SK-N-SH (cell line): ENCODE data around the gene FOXP2. TPM values are rescaled to one million over a fixed set of nuclear protein-coding genes. Genes with fewer than 3 reads are reported as not detected.
"Not testable (repeated sequence)": the region's sequence is repeated elsewhere in the genome, so short reads cannot be mapped to it uniquely, and the experiment has no call there.

Experiments used
- CTCF ChIA-PET: fragments of 300-600, 350-600 bp; formaldehyde crosslinking; extraction: SDS; loops from one replicate; lab custom pipeline; 2021; lab: Yijun Ruan, JAX
- POLR2A ChIA-PET: fragments of 350-600 bp; sonication (Branson Sonifier 250); formaldehyde crosslinking; extraction: SDS; loops from one replicate; lab custom pipeline; 2020; ENCODE audit warnings: antibody characterized with exemption, inconsistent platforms; lab: Yijun Ruan, JAX
- DNase-seq: peaks from one replicate; pipeline ENCODE4 v3.0.0; 2012
- H2AFZ ChIP-seq: fragments of 200-600 bp; sonication (generic); 2 replicates; pipeline ENCODE4 v1.8.1; 2016; ENCODE audit warnings: antibody characterized with exemption, mild to moderate bottlenecking, low read depth
- H3F3A ChIP-seq: fragments of 200-600 bp; sonication (generic); replicated peaks from 2 replicates; pipeline ENCODE3; 2016; ENCODE audit warnings: antibody characterized with exemption, mild to moderate bottlenecking; ENCODE audit not compliant: insufficient read depth
- H3K27ac ChIP-seq, 2 experiments: fragments of 200-500 bp in 1 of 2; fragments of 200-600 bp in 1 of 2; sonication (Bioruptor generic) in 1 of 2; sonication (generic), shearing (Covaris generic) in 1 of 2; 2 replicates each; pipeline versions ENCODE4 v1.5.1 to v1.6.1; 2014 to 2016; ENCODE audit warnings: low read depth in 2 of 2, inconsistent platforms in 1 of 2, low read length in 1 of 2, mild to moderate bottlenecking in 1 of 2, mixed read lengths in 1 of 2
- H3K27me3 ChIP-seq: fragments of 200-600 bp; sonication (generic), shearing (Covaris generic); 2 replicates; pipeline ENCODE4 v1.6.1; 2016; ENCODE audit warnings: mixed run types; ENCODE audit not compliant: insufficient read depth
- H3K36me3 ChIP-seq, 2 experiments: fragments of 200-500 bp in 1 of 2; fragments of 200-600 bp in 1 of 2; sonication (Bioruptor generic) in 1 of 2; sonication (generic) in 1 of 2; replicated peaks in 1 of 2; 2 replicates each; pipeline versions ENCODE3 to v1.5.1; 2014 to 2016; ENCODE audit warnings: low read length in 1 of 2, mild to moderate bottlenecking in 1 of 2; ENCODE audit not compliant: insufficient read depth in 2 of 2, control insufficient read depth in 1 of 2
- H3K4me1 ChIP-seq, 2 experiments: fragments of 200-500 bp in 1 of 2; fragments of 200-600 bp in 1 of 2; sonication (Bioruptor generic) in 1 of 2; sonication (generic), shearing (Covaris generic) in 1 of 2; 2 replicates each; pipeline versions ENCODE4 v1.5.1 to v1.6.1; 2014 to 2016; ENCODE audit warnings: low read depth in 1 of 2, low read length in 1 of 2, mixed run types in 1 of 2; ENCODE audit not compliant: insufficient read depth in 2 of 2, control insufficient read depth in 1 of 2
- H3K4me2 ChIP-seq: fragments of 200-600 bp; sonication (generic), shearing (Covaris generic); 2 replicates; pipeline ENCODE4 v1.6.1; 2017; ENCODE audit warnings: mixed run types
- H3K4me3 ChIP-seq, 2 experiments: fragments of 200-500 bp in 1 of 2; fragments of 200-600 bp in 1 of 2; sonication (Bioruptor generic) in 1 of 2; sonication (generic), shearing (Covaris generic) in 1 of 2; 2 replicates each; pipeline versions ENCODE4 v1.5.1 to v1.8.1; 2014 to 2016; ENCODE audit warnings: low read depth in 2 of 2, inconsistent platforms in 1 of 2, low read length in 1 of 2, mild to moderate bottlenecking in 1 of 2, mixed read lengths in 1 of 2, moderate library complexity in 1 of 2
- H3K79me2 ChIP-seq: fragments of 200-600 bp; sonication (generic); 2 replicates; pipeline ENCODE4 v1.8.1; 2017; ENCODE audit warnings: mild to moderate bottlenecking; ENCODE audit not compliant: insufficient read depth
- H3K9ac ChIP-seq: fragments of 200-600 bp; sonication (generic); 2 replicates; pipeline ENCODE4 v1.6.1; 2017; ENCODE audit warnings: mixed run types
- H3K9me2 ChIP-seq: fragments of 200-600 bp; sonication (generic); 2 replicates; pipeline ENCODE4 v1.6.1; 2017; ENCODE audit warnings: mixed run types
- H3K9me3 ChIP-seq: fragments of 200-600 bp; sonication (generic); 2 replicates; pipeline ENCODE4 v1.6.1; 2017; ENCODE audit warnings: mixed run types, mild to moderate bottlenecking, moderate library complexity
- H4K20me1 ChIP-seq: fragments of 200-600 bp; sonication (generic); 2 replicates; pipeline ENCODE4 v1.6.1; 2017; ENCODE audit warnings: mild to moderate bottlenecking, mixed run types; ENCODE audit not compliant: insufficient read depth
- CHD2 ChIP-seq: fragments of 150-350 bp; IDR thresholded peaks from 2 replicates; pipeline ENCODE4 v1.6.1; 2018; ENCODE audit warnings: low read length; ENCODE audit not compliant: partially characterized antibody
- CTCF ChIP-seq: fragments of 200-600 bp; sonication (generic); IDR thresholded peaks from 2 replicates; pipeline ENCODE4 v1.6.1; 2017; ENCODE audit warnings: antibody characterized with exemption, mild to moderate bottlenecking, moderate library complexity
- ELF1 ChIP-seq: IDR thresholded peaks from 2 replicates; pipeline ENCODE4 v1.4.0; 2012
- EZH2phosphoT487 ChIP-seq: fragments of 200-600 bp; sonication (generic); IDR thresholded peaks from 2 replicates; pipeline ENCODE4 v1.6.1; 2017; ENCODE audit warnings: low read depth, mixed run types, mild to moderate bottlenecking, antibody characterized with exemption, moderate library complexity, borderline replicate concordance
- FOSL2 ChIP-seq: IDR thresholded peaks from 2 replicates; pipeline ENCODE4 v1.4.0; 2012; ENCODE audit warnings: low read depth, mild to moderate bottlenecking, moderate library complexity, borderline replicate concordance
- GABPA ChIP-seq: IDR thresholded peaks from 2 replicates; pipeline ENCODE4 v1.4.0; 2012; ENCODE audit warnings: low read depth, mild to moderate bottlenecking
- IRF3 ChIP-seq: fragments of 150-350 bp; IDR thresholded peaks from 2 replicates; pipeline ENCODE4 v1.6.1; 2016; ENCODE audit warnings: mild to moderate bottlenecking, low read depth, low read length
- MAX ChIP-seq: IDR thresholded peaks from 2 replicates; pipeline ENCODE4 v1.4.0; 2012; ENCODE audit warnings: low read depth
- MEF2A ChIP-seq: IDR thresholded peaks from 2 replicates; pipeline ENCODE4 v1.4.0; 2012; ENCODE audit warnings: low read depth, borderline replicate concordance
- NFIC ChIP-seq: IDR thresholded peaks from 2 replicates; pipeline ENCODE4 v1.4.0; 2012; ENCODE audit warnings: borderline replicate concordance
- PBX3 ChIP-seq: IDR thresholded peaks from 2 replicates; pipeline ENCODE4; 2012
- RAD21 ChIP-seq: IDR thresholded peaks from 2 replicates; pipeline ENCODE4 v1.6.1; 2012; ENCODE audit warnings: mild to moderate bottlenecking, low read length
- RFX5 ChIP-seq: IDR thresholded peaks from 2 replicates; pipeline ENCODE4 v1.6.1; 2012; ENCODE audit warnings: mild to moderate bottlenecking, improper control_type of control experiment, low read length
- SIN3A ChIP-seq: IDR thresholded peaks from 2 replicates; pipeline ENCODE4 v1.6.1; 2012; ENCODE audit warnings: low read depth, mild to moderate bottlenecking, low read length, moderate library complexity, borderline replicate concordance
- SMC3 ChIP-seq: IDR thresholded peaks from 2 replicates; pipeline ENCODE4 v1.6.1; 2012; ENCODE audit warnings: low read depth, low read length, improper control_type of control experiment
- TCF12 ChIP-seq: IDR thresholded peaks from 2 replicates; pipeline ENCODE4 v1.4.0; 2012
- TEAD4 ChIP-seq: IDR thresholded peaks from 2 replicates; pipeline ENCODE4 v1.4.0; 2012; ENCODE audit warnings: mild to moderate bottlenecking, borderline replicate concordance; ENCODE audit not compliant: insufficient read depth
- YY1 ChIP-seq: IDR thresholded peaks from 2 replicates; pipeline ENCODE4 v1.4.0; 2012; ENCODE audit warnings: low read depth, mild to moderate bottlenecking
- ZBTB33 ChIP-seq: IDR thresholded peaks from 2 replicates; pipeline ENCODE4 v1.4.0; 2012; ENCODE audit warnings: low read depth, borderline replicate concordance
- WGBS: methylation state at CpG from one replicate; pipeline ENCODE4 v1.1.6; 2017; ENCODE audit warnings: low lambda C conversion rate; 5-methylcytosine and 5-hydroxymethylcytosine counted together
- polyA plus RNA-seq, 3 experiments: library from polyadenylated mRNA; depleted of rRNA; stranded (reverse); fragments of >200 nt; gene quantifications; 2 replicates each; pipeline ENCODE4 v1.2.3, GENCODE V29; 2012

The FOXP2 gene
- polyA plus RNA-seq, 1 of the 3 experiments (the other 2 are of a cell fraction) = not detected

GRCh38 chr7:114487174-114487573 lies 72.6 kb downstream of the FOXP2 start (continued):
- TF ChIP-seq NFIC = no peak
- no peak for TF ChIP-seq RAD21
- TF ChIP-seq, all 33 proteins: peak for 0

- H3K36me3 ChIP-seq = no peaks in the 10 kb centered on the region
- under 1% methylated on average over 2 of the region's 2 CpGs for WGBS
- H3K27ac ChIP-seq = no peak overlapping the region
- H3K27me3 ChIP-seq = no peaks in the 10 kb centered on the region
- CTCF ChIA-PET = no interaction called here
- H3F3A ChIP-seq = no peaks in the 10 kb centered on the region
- H3K9me3 ChIP-seq = no peaks in the 10 kb centered on the region
- H3K9me2 ChIP-seq = no peaks in the 10 kb centered on the region
- H3K4me2 ChIP-seq = no peak overlapping the region
- DNase-seq = no peak
- TF ChIP-seq SIN3A (no peak), YY1 (no peak), MAX (no peak), RFX5 (no peak), ELF1 (no peak), RAD21 (no peak), CHD2 (no peak), IRF3 (no peak), ZBTB33 (no peak), TEAD4 (no peak), FOSL2 (no peak), PBX3 (no peak), CTCF (no peak), TCF12 (no peak), GABPA (no peak), EZH2phosphoT487 (no peak), SMC3 (no peak), MEF2A (no peak)
- no peaks in the 10 kb centered on the region for H4K20me1 ChIP-seq
- no peak overlapping the region for H3K9ac ChIP-seq
- POLR2A ChIA-PET = no interaction called here
- H3K4me3 ChIP-seq = no peak overlapping the region
- no peaks in the 10 kb centered on the region for H3K4me1 ChIP-seq
- no peaks in the 10 kb centered on the region for H3K79me2 ChIP-seq
- no peak overlapping the region for H2AFZ ChIP-seq
Measured at GRCh38 chr7:114488696-114489095, 74.1 kb downstream of the FOXP2 start.

GRCh38 chr7:114497491-114497890 lies 82.9 kb downstream of the FOXP2 start:
- H3K79me2 ChIP-seq, H3K27ac ChIP-seq, H3K4me3 ChIP-seq, H3F3A ChIP-seq, H3K27me3 ChIP-seq, H2AFZ ChIP-seq, H3K9ac ChIP-seq, DNase-seq, CTCF ChIA-PET, H3K9me3 ChIP-seq, H3K4me1 ChIP-seq, POLR2A ChIA-PET, H4K20me1 ChIP-seq, H3K36me3 ChIP-seq, H3K4me2 ChIP-seq, H3K9me2 ChIP-seq: not testable (repeated sequence)
- 6% methylated on average over 1 of the region's 1 CpG for WGBS
